ENCODE measurements around the gene SPIRE1. TPM values are rescaled to one million over a fixed set of nuclear protein-coding genes. Genes with fewer than 3 reads are reported as not detected.

The SPIRE1 gene
- total RNA-seq, 5 donors from 2014 or later (not counting 1 experiment from before 2014, with no cell fraction given): 1.1 to 2.9 (median 1.4) TPM

GRCh38 chr18:12430137-12430990, 227.5 kb downstream of the SPIRE1 start:
- DNase-seq: no peak
- H3K4me3 ChIP-seq (ENCODE audit: control insufficient read depth in 1 of 2, extremely low read depth in 1 of 2, low read length in 1 of 2): no peak overlapping the region
- Mint-ChIP-seq H3K27me3 (no peaks in the 10 kb centered on the region), H3K27ac (no peak overlapping the region), H3K36me3 (no peaks in the 10 kb centered on the region), H3K4me1 (no peaks in the 10 kb centered on the region), H3K4me3 (no peak overlapping the region), H3K9me3 (no peaks in the 10 kb centered on the region)
- CTCF ChIA-PET: no interaction called here
- H3K4me1 ChIP-seq (ENCODE audit: control insufficient read depth in 1 of 2, extremely low read depth in 1 of 2, insufficient read depth in 2 of 2, low read length in 2 of 2): no peaks in the 10 kb centered on the region
- H3K27ac ChIP-seq (ENCODE audit: low read length): no peak overlapping the region
- H3K27me3 ChIP-seq (replicated peaks in 1 of 2; ENCODE audit: control insufficient read depth in 2 of 2, extremely low read depth in 1 of 2, insufficient read depth in 2 of 2, low read length in 1 of 2): no peaks in the 10 kb centered on the region
- H3K9me3 ChIP-seq: no peaks in the 10 kb centered on the region
- no peak for ATAC-seq (replicated peaks in 1 of 4)
- 100% methylated on average over 6 of the region's 8 CpGs for WGBS (ENCODE audit: insufficient coverage)
- POLR2A ChIA-PET: no interaction called here
- no peaks in the 10 kb centered on the region for H3K36me3 ChIP-seq (ENCODE audit: control insufficient read depth in 2 of 2, extremely low read depth in 1 of 2, insufficient read depth in 1 of 2, low read length in 1 of 2)

DNA sequence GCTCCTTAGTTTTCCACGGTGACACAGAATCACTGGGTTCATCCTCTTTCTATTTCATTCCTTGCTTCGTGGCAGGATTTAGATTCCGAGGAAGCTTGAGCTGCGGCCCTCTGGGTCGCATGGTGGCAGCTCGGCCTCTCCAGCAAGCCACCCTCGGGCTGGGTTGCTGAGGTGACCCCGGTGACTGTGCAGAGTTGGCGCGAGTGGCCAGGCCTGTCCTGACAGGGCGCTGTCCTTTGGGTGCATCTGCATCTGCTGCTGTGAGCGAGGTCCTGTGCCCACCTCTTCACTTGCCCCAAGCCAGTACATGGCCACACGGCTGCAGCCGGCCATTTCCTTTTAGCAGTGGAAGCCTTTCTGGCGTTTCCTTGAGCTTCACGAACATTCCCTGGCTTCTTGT, 228.4 kb downstream of the SPIRE1 start:
- Histone ChIP-seq H3K4me1 (ENCODE audit: control insufficient read depth in 1 of 2, extremely low read depth in 1 of 2, insufficient read depth in 2 of 2, low read length in 2 of 2) (no peaks in the 10 kb centered on the region), H3K36me3 (ENCODE audit: control insufficient read depth in 2 of 2, extremely low read depth in 1 of 2, insufficient read depth in 1 of 2, low read length in 1 of 2) (no peaks in the 10 kb centered on the region), H3K9me3 (no peaks in the 10 kb centered on the region), H3K27me3 (replicated peaks in 1 of 2; ENCODE audit: control insufficient read depth in 2 of 2, extremely low read depth in 1 of 2, insufficient read depth in 2 of 2, low read length in 1 of 2) (no peaks in the 10 kb centered on the region), H3K4me3 (ENCODE audit: control insufficient read depth in 1 of 2, extremely low read depth in 1 of 2, low read length in 1 of 2) (no peak overlapping the region), H3K27ac (ENCODE audit: low read length) (no peak overlapping the region)
- no peak overlapping the region for H3K27ac Mint-ChIP-seq
- WGBS (ENCODE audit: insufficient coverage): 90% methylated on average over 16 of the region's 16 CpGs
- CTCF ChIA-PET: no interaction called here
- H3K4me3 Mint-ChIP-seq: no peak overlapping the region
- ATAC-seq (replicated peaks in 1 of 4) (no peak), DNase-seq (no peak)
- no peaks in the 10 kb centered on the region for H3K36me3 Mint-ChIP-seq
- POLR2A ChIA-PET: no interaction called here
- H3K27me3 Mint-ChIP-seq: no peaks in the 10 kb centered on the region
- H3K9me3 Mint-ChIP-seq: no peaks in the 10 kb centered on the region
- H3K4me1 Mint-ChIP-seq: no peaks in the 10 kb centered on the region

DNA sequence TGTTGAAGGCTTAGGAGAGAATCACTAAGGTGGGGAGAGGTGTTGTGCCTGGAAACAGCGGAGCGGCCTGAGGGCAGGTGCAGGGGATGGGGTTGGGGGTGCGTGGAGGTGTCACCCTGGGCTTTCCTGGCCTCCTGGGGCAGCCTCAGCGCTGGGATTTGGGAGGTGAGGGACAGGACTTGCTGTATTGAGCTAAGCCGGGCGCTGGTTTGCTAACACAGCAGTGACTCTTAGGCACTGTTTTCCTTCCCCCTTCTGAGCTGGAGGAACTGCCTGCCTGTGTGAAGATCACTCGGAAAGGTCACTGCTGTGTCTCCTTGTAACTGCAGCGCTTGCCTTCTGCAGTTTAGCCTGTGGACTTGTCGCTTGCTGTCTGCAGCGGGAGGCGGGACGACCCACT, 229.0 kb downstream of the SPIRE1 start:
- Histone ChIP-seq H3K4me1 (ENCODE audit: control insufficient read depth in 1 of 2, extremely low read depth in 1 of 2, insufficient read depth in 2 of 2, low read length in 2 of 2) (no peaks in the 10 kb centered on the region), H3K27me3 (replicated peaks in 1 of 2; ENCODE audit: control insufficient read depth in 2 of 2, extremely low read depth in 1 of 2, insufficient read depth in 2 of 2, low read length in 1 of 2) (no peaks in the 10 kb centered on the region), H3K4me3 (ENCODE audit: control insufficient read depth in 1 of 2, extremely low read depth in 1 of 2, low read length in 1 of 2) (no peak overlapping the region), H3K27ac (ENCODE audit: low read length) (no peak overlapping the region), H3K9me3 (no peaks in the 10 kb centered on the region), H3K36me3 (ENCODE audit: control insufficient read depth in 2 of 2, extremely low read depth in 1 of 2, insufficient read depth in 1 of 2, low read length in 1 of 2) (no peaks in the 10 kb centered on the region)
- Mint-ChIP-seq H3K27ac (no peak overlapping the region), H3K9me3 (no peaks in the 10 kb centered on the region), H3K4me3 (no peak overlapping the region), H3K27me3 (no peaks in the 10 kb centered on the region), H3K36me3 (no peaks in the 10 kb centered on the region), H3K4me1 (no peaks in the 10 kb centered on the region)
- CTCF ChIA-PET: interaction anchor here in 1 of 2 donors (1.3 kb wide), 1 partner anchor 15 kb away, joined by 3 read pairs; no protein-coding TSS in a partner anchor
- ATAC-seq (replicated peaks in 1 of 4) (no peak), DNase-seq (no peak)
- POLR2A ChIA-PET: no interaction called here
- 89% methylated on average over 12 of the region's 12 CpGs for WGBS (ENCODE audit: insufficient coverage)

GRCh38 chr18:12426924-12427323, 231.0 kb downstream of the SPIRE1 start:
- H3K4me3 Mint-ChIP-seq: no peak overlapping the region
- DNase-seq (no peak), ATAC-seq (replicated peaks in 1 of 4) (no peak)
- H3K4me1 Mint-ChIP-seq: no peaks in the 10 kb centered on the region
- POLR2A ChIA-PET: no interaction called here
- no peak overlapping the region for H3K27ac Mint-ChIP-seq
- CTCF ChIA-PET: no interaction called here
- WGBS (ENCODE audit: insufficient coverage): 100% methylated on average over 1 of the region's 3 CpGs
- H3K9me3 Mint-ChIP-seq: no peaks in the 10 kb centered on the region
- H3K27ac ChIP-seq (ENCODE audit: low read length): no peak overlapping the region
- no peaks in the 10 kb centered on the region for H3K36me3 ChIP-seq (ENCODE audit: control insufficient read depth in 2 of 2, extremely low read depth in 1 of 2, insufficient read depth in 1 of 2, low read length in 1 of 2)
- no peaks in the 10 kb centered on the region for H3K4me1 ChIP-seq (ENCODE audit: control insufficient read depth in 1 of 2, extremely low read depth in 1 of 2, insufficient read depth in 2 of 2, low read length in 2 of 2)
- no peaks in the 10 kb centered on the region for H3K36me3 Mint-ChIP-seq
- H3K4me3 ChIP-seq (ENCODE audit: control insufficient read depth in 1 of 2, extremely low read depth in 1 of 2, low read length in 1 of 2): no peak overlapping the region
- peaks cover 0 to 5% of the 10 kb centered on the region in 2 experiments for H3K27me3 ChIP-seq (replicated peaks in 1 of 2; ENCODE audit: control insufficient read depth in 2 of 2, extremely low read depth in 1 of 2, insufficient read depth in 2 of 2, low read length in 1 of 2)
- H3K27me3 Mint-ChIP-seq: peaks cover 0 to 7% of the 10 kb centered on the region in 2 donors
- no peaks in the 10 kb centered on the region for H3K9me3 ChIP-seq

DNA sequence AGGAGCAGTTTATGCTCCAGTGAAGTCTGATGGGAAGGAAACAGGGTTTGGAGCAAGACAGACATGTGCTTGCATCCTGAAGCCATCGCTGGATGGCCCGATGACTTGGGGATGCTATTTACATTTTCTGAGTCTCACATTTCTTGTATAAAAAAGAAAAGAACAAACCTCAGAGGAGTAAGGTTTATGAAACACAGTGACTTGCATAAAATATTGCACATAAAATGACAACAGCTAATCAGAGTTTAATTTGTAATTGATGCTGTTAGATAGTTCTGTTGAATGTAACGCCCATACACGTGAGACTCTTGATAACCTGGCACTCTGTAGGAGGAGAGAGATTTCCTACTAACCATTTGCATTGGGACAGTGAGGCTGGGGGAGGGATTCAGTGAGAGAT, 233.7 kb downstream of the SPIRE1 start:
- Histone ChIP-seq H3K27ac (ENCODE audit: low read length) (no peak overlapping the region), H3K4me3 (ENCODE audit: control insufficient read depth in 1 of 2, extremely low read depth in 1 of 2, low read length in 1 of 2) (no peak overlapping the region), H3K9me3 (no peaks in the 10 kb centered on the region), H3K27me3 (replicated peaks in 1 of 2; ENCODE audit: control insufficient read depth in 2 of 2, extremely low read depth in 1 of 2, insufficient read depth in 2 of 2, low read length in 1 of 2) (peaks cover 0 to 22% of the 10 kb centered on the region in 2 experiments), H3K36me3 (ENCODE audit: control insufficient read depth in 2 of 2, extremely low read depth in 1 of 2, insufficient read depth in 1 of 2, low read length in 1 of 2) (no peaks in the 10 kb centered on the region), H3K4me1 (ENCODE audit: control insufficient read depth in 1 of 2, extremely low read depth in 1 of 2, insufficient read depth in 2 of 2, low read length in 2 of 2) (peaks cover 0 to 13% of the 10 kb centered on the region in 2 experiments)
- POLR2A ChIA-PET: interaction anchor here in 1 of 2 donors (0.7 kb wide), 1 partner anchor 502 kb away, joined by 3 read pairs; no protein-coding TSS in a partner anchor
- H3K9me3 Mint-ChIP-seq: no peaks in the 10 kb centered on the region
- CTCF ChIA-PET: no interaction called here
- no peak overlapping the region for H3K27ac Mint-ChIP-seq
- peaks cover 5 to 7% (median 6%) of the 10 kb centered on the region in 3 donors for H3K4me1 Mint-ChIP-seq
- ATAC-seq (replicated peaks in 1 of 4): no peak
- DNase-seq: no peak
- no peaks in the 10 kb centered on the region for H3K36me3 Mint-ChIP-seq
- peaks cover 7% of the 10 kb centered on the region in 2 donors for H3K27me3 Mint-ChIP-seq
- WGBS (ENCODE audit: insufficient coverage): 100% methylated on average over 1 of the region's 4 CpGs
- H3K4me3 Mint-ChIP-seq: no peak overlapping the region

GRCh38 chr18:12423820-12424219, 234.1 kb downstream of the SPIRE1 start:
- no peaks in the 10 kb centered on the region for H3K9me3 ChIP-seq
- no peaks in the 10 kb centered on the region for H3K36me3 ChIP-seq (ENCODE audit: control insufficient read depth in 2 of 2, extremely low read depth in 1 of 2, insufficient read depth in 1 of 2, low read length in 1 of 2)
- H3K27me3 Mint-ChIP-seq: peaks cover 7% of the 10 kb centered on the region in 2 donors
- peaks cover 0 to 22% of the 10 kb centered on the region in 2 experiments for H3K27me3 ChIP-seq (replicated peaks in 1 of 2; ENCODE audit: control insufficient read depth in 2 of 2, extremely low read depth in 1 of 2, insufficient read depth in 2 of 2, low read length in 1 of 2)
- no peak overlapping the region for H3K27ac Mint-ChIP-seq
- H3K36me3 Mint-ChIP-seq: no peaks in the 10 kb centered on the region
- DNase-seq: no peak
- H3K4me3 Mint-ChIP-seq: no peak overlapping the region
- H3K9me3 Mint-ChIP-seq: no peaks in the 10 kb centered on the region
- no peak overlapping the region for H3K4me3 ChIP-seq (ENCODE audit: control insufficient read depth in 1 of 2, extremely low read depth in 1 of 2, low read length in 1 of 2)
- CTCF ChIA-PET: no interaction called here
- no peak for ATAC-seq (replicated peaks in 1 of 4)
- 68% methylated on average over 4 of the region's 5 CpGs for WGBS (ENCODE audit: insufficient coverage)
- H3K27ac ChIP-seq (ENCODE audit: low read length): no peak overlapping the region
- peaks cover 0 to 13% of the 10 kb centered on the region in 2 experiments for H3K4me1 ChIP-seq (ENCODE audit: control insufficient read depth in 1 of 2, extremely low read depth in 1 of 2, insufficient read depth in 2 of 2, low read length in 2 of 2)
- peaks cover 5 to 7% (median 6%) of the 10 kb centered on the region in 3 donors for H3K4me1 Mint-ChIP-seq
- POLR2A ChIA-PET: interaction anchor here in 1 of 2 donors (0.7 kb wide), 1 partner anchor 502 kb away, joined by 3 read pairs; no protein-coding TSS in a partner anchor

All from T-cell (primary cell).